ENCODE results near the gene IKBIP.
"Not testable (repeated sequence)": the region's sequence is repeated elsewhere in the genome, so short reads cannot be mapped to it uniquely, and the experiment has no call there.

IKBIP gene, protein sequence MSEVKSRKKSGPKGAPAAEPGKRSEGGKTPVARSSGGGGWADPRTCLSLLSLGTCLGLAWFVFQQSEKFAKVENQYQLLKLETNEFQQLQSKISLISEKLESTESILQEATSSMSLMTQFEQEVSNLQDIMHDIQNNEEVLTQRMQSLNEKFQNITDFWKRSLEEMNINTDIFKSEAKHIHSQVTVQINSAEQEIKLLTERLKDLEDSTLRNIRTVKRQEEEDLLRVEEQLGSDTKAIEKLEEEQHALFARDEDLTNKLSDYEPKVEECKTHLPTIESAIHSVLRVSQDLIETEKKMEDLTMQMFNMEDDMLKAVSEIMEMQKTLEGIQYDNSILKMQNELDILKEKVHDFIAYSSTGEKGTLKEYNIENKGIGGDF

DNA sequence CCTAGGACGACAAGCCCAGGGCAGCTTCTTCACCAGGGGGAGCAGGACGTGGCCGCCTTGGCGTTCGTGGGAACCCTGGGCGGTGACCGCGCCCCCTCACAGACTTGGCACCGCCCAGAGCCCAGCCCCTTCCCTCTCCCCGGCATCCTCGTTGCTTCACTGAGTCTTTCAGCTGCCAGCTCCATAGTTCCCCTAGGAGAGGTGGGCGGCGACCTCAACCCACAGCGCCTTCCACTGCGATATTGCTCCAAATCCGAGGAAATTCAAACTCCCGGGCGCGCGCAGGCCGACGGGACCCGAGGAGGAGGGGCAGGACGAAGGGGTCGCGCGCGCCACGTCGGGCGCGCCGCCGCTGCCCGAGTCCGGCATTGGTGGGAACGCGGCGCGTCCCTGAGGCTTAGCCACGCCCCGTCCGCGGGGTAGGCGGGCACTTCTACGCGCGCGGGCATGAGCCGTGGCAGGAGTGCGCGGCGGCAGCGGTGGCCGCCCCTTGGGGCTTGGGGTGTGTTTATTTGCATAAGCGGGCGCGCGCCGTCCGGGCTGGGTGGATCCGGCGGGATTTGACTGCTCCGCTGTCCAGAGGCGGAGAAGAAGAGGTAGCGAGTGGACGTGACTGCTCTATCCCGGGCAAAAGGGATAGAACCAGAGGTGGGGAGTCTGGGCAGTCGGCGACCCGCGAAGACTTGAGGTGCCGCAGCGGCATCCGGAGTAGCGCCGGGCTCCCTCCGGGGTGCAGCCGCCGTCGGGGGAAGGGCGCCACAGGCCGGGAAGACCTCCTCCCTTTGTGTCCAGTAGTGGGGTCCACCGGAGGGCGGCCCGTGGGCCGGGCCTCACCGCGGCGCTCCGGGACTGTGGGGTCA, at the start of gene IKBIP, which contains the start of gene APAF1:
Gene IKBIP (minus strand): TSS at position 77 of the 860 bp plus-strand sequence. CDS start 87 bp downstream, outside the sequence.
Gene APAF1 (plus strand): TSS at position 579 of the 860 bp plus-strand sequence. CDS start 3,070 bp downstream, outside the sequence.
- peak; percentile 97 for DNase-seq

DNA sequence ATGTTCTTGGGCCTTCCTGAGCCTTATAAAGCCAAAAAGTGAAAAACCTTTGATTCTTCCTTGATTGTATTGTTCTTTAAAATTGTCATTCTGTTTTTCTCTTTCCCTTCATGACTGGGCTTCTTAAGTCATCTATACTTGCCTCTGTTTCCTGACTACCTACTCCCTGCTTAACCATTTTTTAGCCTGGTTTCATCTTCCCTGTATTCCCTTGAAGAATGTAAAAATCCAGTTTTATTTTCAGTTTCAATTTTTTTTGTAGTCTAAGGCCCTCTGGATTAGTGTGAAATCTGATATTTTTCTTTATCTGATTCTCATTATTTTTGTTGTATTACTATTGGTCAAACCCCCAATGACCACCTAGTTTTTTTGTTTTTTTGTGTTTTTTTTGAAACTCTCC, 46.8 kb upstream of the IKBIP start:
- DNase-seq = no peak

DNA sequence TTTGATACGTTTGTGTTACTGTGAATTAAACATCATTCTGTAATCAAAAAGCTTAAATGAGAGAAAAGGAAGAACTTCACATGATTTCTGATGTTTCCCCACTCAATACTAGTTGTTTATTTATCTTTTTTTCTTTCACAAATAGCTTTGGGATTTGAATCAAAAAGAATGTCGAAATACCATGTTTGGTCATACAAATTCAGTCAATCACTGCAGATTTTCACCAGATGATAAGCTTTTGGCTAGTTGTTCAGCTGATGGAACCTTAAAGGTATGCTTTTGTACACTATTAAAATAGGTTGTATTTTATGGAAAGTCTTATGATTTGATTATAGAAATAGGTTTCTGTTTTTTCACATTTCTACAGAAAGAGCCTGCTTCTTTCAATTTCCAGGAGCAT, 42.0 kb upstream of the IKBIP start:
- DNase-seq = no peak

DNA sequence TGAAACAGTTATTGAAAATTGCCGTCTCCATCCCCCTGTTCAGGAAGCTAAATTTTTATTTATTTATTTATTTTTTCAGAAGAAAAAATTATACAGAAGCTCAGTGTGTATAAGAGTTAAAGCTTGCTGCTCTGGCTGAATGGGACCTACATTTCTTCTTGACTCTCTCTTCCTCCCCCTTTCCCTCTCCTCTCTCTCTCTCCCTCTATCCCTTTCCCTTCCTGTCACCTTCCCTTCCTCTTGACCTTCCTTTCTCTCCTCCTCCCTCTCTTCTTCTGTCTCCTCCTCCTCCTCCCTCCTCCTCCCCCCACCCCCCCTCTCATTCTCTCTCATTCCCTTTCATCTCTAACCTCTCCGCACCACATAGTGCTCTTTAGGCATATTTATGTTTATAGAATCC, 39.6 kb upstream of the IKBIP start:
- no peak for DNase-seq

DNA sequence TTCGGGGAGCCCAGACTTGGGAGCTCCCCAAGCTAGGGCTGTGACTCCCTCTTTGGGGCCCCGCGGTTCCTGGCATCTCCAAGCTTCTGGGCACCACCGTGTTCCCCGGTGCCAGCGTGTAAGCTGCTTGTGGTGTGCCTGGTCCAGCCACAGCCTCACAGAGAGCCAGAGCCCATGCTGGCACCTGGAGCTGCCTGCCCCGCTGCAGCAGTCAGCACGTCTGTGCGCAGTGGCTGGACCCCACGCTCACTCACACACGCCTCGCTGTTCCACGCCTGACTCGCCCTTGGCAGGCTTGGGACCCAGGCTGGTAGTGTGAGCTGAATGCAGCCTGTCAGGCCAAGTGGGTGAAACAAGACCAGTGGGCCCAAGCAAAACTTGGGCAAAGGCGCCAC, 35.0 kb upstream of the IKBIP start:
- no peak for DNase-seq

DNA sequence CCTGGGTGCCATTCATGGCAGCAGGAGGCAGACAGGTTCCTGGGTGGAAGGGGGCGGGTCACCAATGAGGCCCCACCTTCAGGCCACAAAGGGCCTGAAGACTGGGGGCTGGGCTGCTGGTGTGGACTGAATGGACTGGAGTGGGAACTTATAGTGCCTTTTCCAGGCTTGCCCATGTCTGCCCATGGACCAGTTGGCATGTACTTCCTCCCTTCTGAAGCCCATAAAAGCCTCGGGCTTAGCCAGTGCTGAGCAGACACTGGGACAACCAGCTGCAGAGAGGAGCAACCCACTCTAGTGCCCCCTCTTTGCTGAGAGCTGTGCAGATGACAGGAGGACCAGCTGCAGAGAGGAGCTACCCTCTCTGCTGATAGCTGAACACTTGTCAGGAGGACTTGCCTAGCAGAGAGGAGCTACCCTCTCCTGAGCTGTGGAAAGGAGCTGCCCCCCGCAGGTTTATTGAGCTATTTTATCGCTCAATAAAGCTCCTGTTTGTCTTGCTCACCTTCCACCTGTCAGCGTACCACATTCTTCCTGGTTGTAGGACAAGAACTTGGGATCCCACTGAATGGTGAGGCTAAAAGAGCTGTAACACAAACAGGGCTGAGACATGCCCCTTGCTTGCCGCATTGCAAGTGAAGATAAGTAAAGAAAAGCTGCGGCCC, 34.5 kb upstream of the IKBIP start:
- DNase-seq = no peak

DNA sequence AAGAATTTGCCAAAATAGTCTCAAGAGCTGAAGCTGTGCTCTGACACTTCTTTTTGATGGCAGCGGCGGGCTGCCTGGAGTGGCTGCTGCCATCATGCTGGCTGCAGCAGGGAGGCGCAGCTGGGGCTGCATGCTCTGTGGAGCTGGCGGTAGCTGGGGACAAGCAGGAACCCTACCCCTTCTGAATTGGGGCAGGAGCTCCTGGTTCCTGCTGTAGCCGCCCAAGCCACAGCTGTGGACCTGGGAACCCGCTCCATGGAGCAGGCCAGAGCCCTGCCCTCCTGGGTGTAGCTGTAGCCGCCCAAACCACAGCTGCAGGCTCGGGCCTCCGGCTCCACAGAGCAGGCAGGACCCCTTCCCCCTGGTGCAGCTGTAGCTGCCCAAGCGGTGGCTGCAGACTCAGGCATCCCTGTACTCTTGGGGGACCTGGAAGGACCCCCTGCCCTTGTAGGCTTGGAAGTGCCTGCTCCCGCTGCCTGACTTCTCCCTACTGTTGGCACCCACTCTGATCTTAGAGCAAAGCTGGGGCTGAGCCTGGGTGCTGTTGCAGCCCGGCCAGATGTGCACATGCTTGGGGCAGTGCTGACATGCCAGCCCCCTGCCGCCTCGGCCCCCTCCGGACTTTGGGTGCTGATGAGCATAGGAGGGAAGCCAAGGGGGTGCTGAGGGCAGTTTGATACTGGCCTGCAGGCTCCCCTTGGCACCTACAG, 33.8 kb upstream of the IKBIP start:
- no peak for DNase-seq

DNA sequence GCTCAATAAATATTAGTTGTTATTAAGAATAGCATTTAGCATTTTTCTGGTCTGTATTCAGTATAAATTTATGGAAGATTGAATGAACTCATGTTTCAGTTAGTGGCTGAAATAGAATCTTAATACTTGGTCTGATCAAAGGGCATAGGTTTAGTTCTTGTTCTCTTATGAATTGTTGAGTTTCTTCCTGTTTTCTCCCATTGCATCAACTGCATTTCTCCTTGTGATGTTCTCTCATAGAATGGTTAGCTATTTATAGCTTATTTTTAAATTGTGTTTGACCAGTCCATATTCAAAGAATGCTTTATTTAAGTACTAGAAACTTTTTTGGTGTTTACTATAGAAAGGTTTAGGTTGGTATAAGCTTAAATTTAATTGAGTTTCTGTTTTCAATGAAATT, 30.3 kb upstream of the IKBIP start:
- no peak for DNase-seq

DNA sequence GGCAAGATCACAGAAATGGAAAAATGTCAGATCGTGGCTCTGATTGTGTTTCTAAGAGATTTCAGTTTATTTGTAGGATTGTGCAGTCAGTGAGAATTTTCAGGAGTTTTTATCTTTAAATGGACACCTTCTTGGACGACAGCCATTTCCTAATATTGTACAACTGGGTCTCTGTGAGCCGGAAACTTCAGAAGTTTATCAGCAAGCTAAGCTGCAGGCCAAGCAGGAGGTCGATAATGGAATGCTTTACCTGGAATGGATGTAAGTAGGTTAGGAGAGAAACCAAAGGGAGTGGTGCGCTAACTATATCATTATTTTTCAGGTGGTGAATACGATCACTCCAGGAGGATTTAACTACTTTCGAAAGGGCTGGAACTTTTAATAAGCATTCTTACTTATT, 26.9 kb upstream of the IKBIP start:
- no peak for DNase-seq

DNA sequence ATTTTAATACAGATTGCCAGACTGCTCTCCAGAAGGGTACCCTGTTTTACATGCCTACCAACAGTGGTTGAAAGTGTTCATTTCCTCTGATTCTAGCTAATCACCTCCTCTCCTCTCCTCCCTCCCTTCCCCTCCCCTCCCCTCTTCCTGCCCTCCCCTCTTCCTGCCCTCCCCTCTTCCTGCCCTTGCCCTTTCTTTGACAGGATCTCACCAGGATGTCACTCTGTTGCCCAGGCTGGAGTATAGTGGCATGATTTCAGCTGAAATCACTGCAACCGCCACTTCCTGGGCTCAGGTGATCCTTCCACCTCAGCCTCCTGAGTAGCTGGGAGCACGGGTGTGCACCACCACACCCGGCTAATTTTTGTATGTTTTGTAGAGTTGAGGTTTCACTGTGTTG, 25.2 kb upstream of the IKBIP start:
- no peak for DNase-seq

DNA sequence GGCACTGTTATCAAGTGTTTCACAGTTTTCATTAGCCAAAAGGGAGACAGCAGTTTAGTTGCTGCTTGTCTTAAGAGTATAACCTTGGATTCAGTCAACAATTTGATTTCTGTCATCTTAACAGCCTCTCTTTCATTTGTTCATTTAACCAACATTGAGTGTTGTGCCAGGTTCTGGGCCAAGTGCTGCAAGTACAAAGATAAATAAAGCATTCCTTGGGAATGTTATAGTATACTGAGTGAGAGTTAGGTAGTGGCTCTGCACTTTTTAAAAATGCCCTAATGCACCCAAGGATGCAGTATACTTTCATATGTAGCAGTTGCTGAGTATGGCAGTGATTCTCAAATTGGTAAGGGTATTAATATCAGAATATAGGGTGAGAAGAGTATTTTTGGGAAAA, 15.9 kb upstream of the IKBIP start:
- no peak for DNase-seq

DNA sequence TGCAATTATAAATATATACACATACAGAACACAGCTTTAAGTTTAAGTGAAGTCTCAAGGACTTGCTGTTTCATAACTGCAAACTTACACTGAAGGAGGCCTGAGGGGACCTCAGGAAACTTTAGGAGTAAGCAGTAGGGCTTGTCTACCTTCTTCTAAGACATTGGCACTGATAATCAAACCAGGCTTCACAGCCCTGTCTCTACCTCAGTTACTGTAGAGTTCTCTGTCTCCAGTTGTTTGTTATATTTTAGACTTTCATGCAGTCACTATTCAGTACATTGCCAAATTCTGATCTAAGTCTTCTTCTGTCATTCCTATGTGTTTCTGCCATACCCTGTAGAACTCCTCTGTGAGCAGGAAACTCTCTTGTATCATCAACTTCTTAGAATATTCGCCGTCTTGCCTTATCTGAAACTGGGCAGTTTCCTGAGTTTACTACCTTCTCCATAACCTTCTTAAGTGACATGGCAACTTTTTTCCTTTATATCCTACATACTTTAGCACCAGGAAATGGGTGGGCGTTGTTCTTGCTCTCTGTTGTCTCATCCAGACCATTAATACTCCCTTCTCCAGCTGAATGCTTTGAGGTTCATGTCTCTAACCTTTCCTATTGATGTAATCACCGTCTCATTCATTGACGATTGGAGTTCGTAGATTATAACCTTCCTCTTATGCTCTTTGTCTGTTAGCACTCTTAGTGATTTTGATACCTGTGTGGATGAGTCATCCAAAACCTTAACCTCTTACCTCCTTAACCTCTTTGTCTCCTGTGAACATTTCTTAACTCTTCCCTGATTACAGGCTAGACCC, 11.9 kb upstream of the IKBIP start:
- DNase-seq = no peak

DNA sequence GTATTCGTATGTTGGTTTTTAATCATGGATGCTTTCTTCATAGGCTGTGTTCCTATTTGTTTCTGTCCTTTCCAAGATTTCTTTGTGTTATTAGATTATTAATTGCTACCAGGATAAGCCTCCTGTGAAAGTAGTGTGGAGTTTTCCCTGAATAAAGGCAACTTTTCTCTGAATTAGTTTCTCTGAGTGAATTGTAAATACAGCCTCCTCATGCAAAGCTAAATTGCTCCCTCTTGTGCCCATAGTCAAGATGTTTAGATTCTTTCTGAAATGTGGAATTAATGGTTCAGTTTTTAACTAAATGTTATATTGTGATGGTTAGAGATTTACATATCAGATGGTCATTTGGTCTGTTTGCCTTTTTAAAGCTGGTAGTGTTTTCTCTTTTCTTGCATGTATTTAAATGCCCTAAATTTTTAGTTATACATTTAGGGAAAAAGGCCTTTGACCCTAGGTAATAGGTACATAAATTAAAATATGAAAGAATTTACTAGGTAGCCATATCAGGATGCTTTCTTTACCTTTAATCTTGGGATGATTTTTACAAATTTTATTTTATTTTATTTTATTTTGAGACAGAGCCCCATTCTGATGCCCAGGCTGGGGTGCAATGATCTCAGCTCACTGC, 9.4 kb upstream of the IKBIP start:
- no peak for DNase-seq

DNA sequence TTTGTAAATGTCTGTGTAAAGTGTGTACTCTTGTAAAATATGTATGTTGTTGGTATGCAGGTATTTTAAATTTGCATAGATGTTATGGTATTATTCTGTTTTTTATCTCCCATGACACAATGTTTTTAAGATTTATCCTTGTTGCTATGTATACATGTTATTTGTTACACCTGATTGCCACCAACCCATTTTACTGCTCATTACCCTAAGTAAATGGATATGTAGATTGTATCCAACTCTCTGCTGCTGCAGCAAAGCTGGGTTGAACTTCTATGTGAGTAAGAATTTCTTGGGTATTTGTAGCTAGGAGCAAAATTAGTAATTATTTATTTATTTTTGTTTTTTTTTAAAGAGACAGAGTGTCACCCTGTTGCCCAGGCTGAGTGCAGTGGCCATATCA, 6.7 kb upstream of the IKBIP start:
- DNase-seq = no peak

DNA sequence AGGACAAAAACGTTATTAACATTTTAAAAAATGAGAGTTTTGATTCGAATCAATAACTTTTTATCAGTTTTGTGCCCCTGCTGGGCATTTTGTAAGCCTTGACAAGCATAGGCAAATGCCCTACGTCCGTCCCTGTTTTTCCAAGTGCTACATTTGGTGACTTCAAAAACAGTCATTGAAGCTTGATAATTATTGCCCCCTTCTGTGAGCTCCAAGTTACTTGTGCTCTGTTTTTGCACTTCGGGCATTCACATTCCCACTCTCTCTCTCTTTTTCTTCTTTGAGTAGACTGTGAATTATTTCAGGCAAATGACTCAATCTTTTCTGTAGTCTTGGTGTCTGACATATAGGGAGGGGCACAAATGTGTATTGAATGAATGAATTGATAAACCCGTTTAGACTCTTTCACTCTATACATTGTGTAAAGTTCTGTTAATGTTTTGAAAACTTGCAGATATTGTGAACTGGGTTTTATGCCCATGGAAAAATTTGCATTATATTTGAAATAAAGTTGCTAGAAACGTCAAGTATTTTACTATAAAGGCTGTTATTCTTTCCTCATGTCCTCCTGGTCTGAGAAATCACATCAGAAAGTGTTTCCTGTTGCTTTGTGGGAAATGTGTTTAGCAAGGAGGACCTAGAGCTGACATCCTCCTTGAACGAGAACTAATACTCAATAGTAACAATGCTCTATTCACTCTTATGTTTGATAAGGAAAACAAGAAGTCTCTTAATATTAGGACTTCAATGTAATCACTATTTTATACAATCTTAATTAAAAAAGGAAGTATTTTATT, 1.9 kb upstream of the IKBIP start:
- DNase-seq = no peak

DNA sequence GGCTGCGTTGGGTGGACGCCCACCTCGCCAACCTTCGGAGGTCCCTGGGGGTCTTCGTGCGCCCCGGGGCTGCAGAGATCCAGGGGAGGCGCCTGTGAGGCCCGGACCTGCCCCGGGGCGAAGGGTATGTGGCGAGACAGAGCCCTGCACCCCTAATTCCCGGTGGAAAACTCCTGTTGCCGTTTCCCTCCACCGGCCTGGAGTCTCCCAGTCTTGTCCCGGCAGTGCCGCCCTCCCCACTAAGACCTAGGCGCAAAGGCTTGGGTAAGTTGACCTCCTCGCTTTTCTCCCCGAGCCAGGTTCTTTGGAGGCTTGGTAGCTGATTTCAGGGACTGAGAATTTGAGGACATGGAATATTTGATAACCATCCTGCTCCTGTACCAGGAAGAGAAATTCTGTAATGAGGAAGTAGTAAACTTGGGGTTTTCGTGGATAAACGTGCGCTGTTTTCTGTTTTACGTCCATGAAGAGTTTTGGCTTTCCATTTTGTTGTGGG, 1.0 kb upstream of the IKBIP start:
- no peak for DNase-seq

DNA sequence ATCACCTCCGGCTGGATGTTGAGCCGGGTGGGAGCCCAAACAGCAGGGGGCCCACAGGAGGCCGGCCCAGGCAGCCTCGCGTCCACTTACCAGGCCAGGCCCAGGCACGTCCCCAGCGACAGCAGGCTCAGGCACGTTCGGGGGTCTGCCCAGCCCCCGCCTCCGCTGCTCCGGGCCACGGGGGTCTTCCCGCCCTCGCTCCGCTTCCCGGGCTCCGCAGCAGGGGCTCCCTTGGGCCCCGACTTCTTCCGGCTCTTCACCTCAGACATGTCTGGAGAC, 216 bp downstream of the IKBIP start:
- DNase-seq = no peak

DNA sequence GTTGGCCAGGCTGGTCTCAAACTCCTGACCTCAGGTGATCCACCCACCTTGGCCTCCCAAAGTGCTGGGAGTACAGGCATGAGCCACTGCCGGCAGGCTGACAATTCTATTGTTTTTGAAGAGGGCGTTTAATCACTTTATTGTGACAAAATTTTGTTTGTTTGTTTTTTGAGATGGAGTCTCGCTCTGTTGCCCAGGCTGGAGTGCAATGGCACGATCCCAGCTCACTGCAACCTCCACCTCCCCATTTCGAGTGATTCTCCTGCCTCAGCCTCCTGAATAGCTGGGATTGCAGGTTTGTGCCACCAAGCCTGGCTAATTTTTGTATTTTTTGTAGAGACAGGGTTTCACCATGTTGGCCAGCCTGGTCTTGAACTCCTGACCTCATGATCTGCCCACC, 1.8 kb downstream of the IKBIP start:
- DNase-seq = not testable (repeated sequence)

DNA sequence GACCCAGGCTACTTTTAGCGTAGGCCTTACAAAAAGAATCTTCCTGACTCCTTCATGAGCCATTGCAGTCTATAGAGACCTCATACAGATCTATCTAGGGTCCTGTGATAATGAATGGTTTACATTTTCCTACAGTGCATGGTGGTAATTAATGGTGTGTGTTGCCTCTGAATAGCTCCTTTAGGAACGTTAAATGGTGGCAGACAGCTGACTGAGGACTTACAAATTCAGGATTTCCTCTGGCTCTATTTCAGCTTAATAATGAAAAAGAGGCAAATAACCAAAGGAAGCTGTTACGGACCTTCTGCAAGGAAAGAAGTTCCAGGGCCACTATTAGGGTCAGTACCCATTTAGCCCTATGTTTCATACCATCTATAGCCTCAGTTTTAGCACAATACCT, 5.1 kb downstream of the IKBIP start:
- DNase-seq = no peak

DNA sequence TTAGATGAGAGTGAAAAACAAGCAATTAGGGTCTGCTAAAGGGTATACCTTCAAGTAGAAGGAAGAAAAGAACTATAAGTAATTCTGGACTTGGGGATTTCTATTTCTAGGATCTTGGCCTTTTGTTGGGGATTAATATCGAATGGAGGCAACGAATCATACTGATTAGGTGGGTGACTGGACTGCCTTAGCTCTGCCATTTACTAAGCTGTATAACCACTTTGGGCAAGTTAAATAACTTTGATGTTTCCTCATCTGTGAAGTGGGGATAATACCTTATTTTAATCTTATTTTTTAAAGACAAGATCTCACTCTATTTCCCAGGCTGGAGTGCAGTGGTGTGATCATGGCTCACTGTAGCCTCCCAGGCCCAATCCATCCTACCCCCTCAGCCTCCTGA, 6.6 kb downstream of the IKBIP start:
- DNase-seq = no peak

DNA sequence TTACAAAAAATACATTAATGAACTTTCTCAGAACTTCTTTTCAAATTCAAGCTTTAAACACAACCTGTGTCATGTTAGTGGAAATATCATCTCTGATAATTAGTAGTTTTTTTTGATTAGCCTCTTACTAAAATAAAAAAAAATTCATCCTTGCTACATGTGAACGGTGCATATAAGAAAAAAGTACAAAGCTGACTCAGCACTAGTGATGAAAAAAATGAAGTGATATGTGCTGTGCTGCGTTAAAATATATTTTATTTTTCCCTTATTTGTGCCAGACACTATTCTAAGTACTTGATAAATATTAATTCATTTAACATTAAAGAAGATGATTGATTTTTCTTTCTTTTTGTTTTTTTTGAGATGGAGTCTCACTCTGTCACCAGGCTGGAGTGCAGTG, 7.5 kb downstream of the IKBIP start:
- no peak for DNase-seq

Data from activated effector memory CD4-positive, alpha-beta T cell treated with Interleukin-2 at 50 U/mL for 16 hours (primary cell).